Common myeloid progenitor, CD34-positive (primary cell): ENCODE data around the gene LCN6.
"Not testable (repeated sequence)": the region's sequence is repeated elsewhere in the genome, so short reads cannot be mapped to it uniquely, and the experiment has no call there.

Experiments
- CTCF ChIA-PET: fragments of 350-600 bp; sonication (Branson Sonifier 250); formaldehyde crosslinking; loops from one replicate; lab custom pipeline; 2021; ENCODE audit warnings: antibody characterized with exemption; lab: Charles Lee
- POLR2A ChIA-PET: fragments of 350-600 bp; sonication (Branson Sonifier 250); formaldehyde crosslinking; loops from one replicate; lab custom pipeline; 2021; ENCODE audit warnings: antibody characterized with exemption; lab: Charles Lee
- DNase-seq, 3 donors: peaks; one replicate each; pipeline versions ENCODE4 v3.0.0 to v3.0.0-alpha.2; 2013
- H3K27ac ChIP-seq, 2 experiments: 1 replicate in 1 of 2; 2 replicates in 1 of 2; pipeline ENCODE4 v1.7.0; 2013; ENCODE audit warnings: inconsistent platforms in 2 of 2, low read length in 2 of 2, mild to moderate bottlenecking in 2 of 2, low read depth in 1 of 2, moderate library complexity in 1 of 2; ENCODE audit not compliant: severe bottlenecking in 2 of 2, insufficient read depth in 1 of 2, poor library complexity in 1 of 2
- H3K27me3 ChIP-seq, 5 experiments: replicated peaks in 2 of 5; 1 replicate in 3 of 5; 2 replicates in 2 of 5; pipeline versions ENCODE4 v1.6.1 to v1.7.0; 2013; ENCODE audit warnings: low read length in 4 of 5, mild to moderate bottlenecking in 2 of 5, moderate library complexity in 2 of 5, inconsistent platforms in 1 of 5; ENCODE audit not compliant: insufficient read depth in 5 of 5, control insufficient read depth in 4 of 5
- H3K36me3 ChIP-seq, 4 experiments: 1 replicate in 2 of 4; 2 replicates in 2 of 4; pipeline versions ENCODE4 v1.6.1 to v1.7.0; 2013; ENCODE audit warnings: low read length in 3 of 4, control low read depth in 1 of 4, mild to moderate bottlenecking in 1 of 4; ENCODE audit not compliant: control insufficient read depth in 4 of 4, insufficient read depth in 4 of 4
- H3K4me1 ChIP-seq, 4 experiments: 1 replicate in 3 of 4; 2 replicates in 1 of 4; pipeline versions ENCODE4 v1.6.1 to v1.7.1; 2013; ENCODE audit warnings: low read length in 3 of 4, mild to moderate bottlenecking in 3 of 4, control low read depth in 1 of 4, inconsistent platforms in 1 of 4, moderate library complexity in 1 of 4; ENCODE audit not compliant: control insufficient read depth in 4 of 4, insufficient read depth in 4 of 4; ENCODE audit errors: control extremely low read depth in 1 of 4
- H3K4me3 ChIP-seq, 7 experiments: 1 replicate in 4 of 7; 2 replicates in 3 of 7; pipeline versions ENCODE4 v1.5.1 to v1.7.0; 2013; ENCODE audit warnings: mild to moderate bottlenecking in 7 of 7, low read length in 6 of 7, moderate library complexity in 6 of 7, inconsistent platforms in 2 of 7, low read depth in 2 of 7, control low read depth in 1 of 7; ENCODE audit not compliant: insufficient read depth in 4 of 7, control insufficient read depth in 1 of 7; ENCODE audit errors: extremely low read depth in 1 of 7
- H3K9me3 ChIP-seq, 5 experiments: 1 replicate in 4 of 5; 2 replicates in 1 of 5; pipeline versions ENCODE4 v1.6.1 to v1.7.1; 2013; ENCODE audit warnings: low read length in 4 of 5, mild to moderate bottlenecking in 2 of 5, inconsistent platforms in 1 of 5, low read depth in 1 of 5, moderate library complexity in 1 of 5; ENCODE audit not compliant: control insufficient read depth in 4 of 5, insufficient read depth in 2 of 5; ENCODE audit errors: control extremely low read depth in 1 of 5
- WGBS: methylation state at CpG from one replicate; pipeline ENCODE4 v1.1.5; 2013; ENCODE audit not compliant: insufficient coverage; 5-methylcytosine and 5-hydroxymethylcytosine counted together

LCN6 gene

DNA sequence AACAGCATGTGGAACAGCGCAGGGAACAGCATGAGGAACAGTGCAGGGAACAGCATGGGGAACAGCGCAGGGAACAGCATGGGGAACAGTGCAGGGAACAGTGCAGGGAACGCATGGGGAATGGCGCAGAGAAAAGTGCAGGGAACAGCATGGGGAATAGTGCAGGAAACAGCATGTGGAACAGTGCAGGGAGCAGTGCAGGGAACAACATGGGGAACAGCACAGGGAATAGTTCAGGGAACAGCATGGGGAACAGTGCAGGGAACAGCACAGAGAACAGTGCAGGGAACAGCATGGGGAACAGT, 7.8 kb upstream of the LCN6 start:
- Histone ChIP-seq H3K4me3 (no peak overlapping the region), H3K27ac (no peak overlapping the region), H3K27me3 (no peaks in the 10 kb centered on the region), H3K36me3 (no peaks in the 10 kb centered on the region), H3K4me1 (peaks cover 0 to 17% (median 8%) of the 10 kb centered on the region in 4 experiments), H3K9me3 (peaks cover 1 to 25% (median 3%) of the 10 kb centered on the region in 5 experiments)
- ChIA-PET CTCF (interaction anchor here (0.9 to 3.2 kb wide), 3 partner anchors 10 to 27 kb away, joined by 3 to 11 read pairs (median 4); no protein-coding TSS in a partner anchor), POLR2A (no interaction called here)
- WGBS: 100% methylated on average over 4 of the region's 4 CpGs
- no peak for DNase-seq

- DNase-seq, POLR2A ChIA-PET, H3K27me3 ChIP-seq, H3K36me3 ChIP-seq, H3K27ac ChIP-seq, H3K4me3 ChIP-seq: not testable (repeated sequence)
- H3K4me1 ChIP-seq: peaks cover 0 to 18% (median 8%) of the 10 kb centered on the region in 4 experiments
- 98% methylated on average over 22 of the region's 22 CpGs for WGBS
- CTCF ChIA-PET: interaction anchor here (0.9 to 3.2 kb wide), 7 partner anchors 8 to 30 kb away, joined by 3 to 11 read pairs (median 3); no protein-coding TSS in a partner anchor
- peaks cover 1 to 26% (median 3%) of the 10 kb centered on the region in 5 experiments for H3K9me3 ChIP-seq
Observed at GRCh38 chr9:136755302-136756133, 7.2 kb upstream of the LCN6 start.

DNA sequence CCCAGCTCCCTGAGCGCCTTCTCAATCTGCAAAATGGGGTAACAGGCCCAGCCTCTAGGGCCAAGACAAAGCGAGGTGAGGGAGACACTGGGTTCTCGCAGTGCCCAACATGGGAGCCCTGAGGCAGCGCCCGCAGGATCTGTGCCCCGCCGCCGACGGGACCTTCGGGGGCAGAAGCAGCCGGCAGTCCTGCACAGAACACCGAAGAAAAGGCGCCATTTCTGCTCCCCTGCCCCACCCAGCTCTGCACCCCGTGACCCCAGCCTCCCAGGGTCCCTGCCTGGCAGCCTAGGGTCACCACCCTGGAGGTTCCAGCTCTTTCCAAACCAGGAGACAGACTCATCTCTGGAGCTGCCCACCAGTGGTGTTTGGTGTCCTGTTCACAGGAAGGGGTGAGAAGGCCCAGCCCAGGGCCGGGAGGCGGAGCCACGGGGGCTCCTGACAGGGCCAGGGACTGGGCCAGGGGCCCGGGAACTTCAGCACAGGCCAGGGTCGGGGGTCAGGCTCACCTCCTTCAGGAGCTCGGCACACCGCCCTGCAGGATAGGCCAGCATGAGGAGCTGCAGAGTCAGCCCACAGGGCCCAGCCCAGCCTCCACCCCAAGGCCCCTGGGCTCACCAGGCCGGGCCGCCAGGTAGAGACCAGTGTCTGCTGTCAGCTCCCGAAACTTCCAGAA, 6.4 kb upstream of the LCN6 start:
- no peaks in the 10 kb centered on the region for H3K36me3 ChIP-seq
- ChIA-PET CTCF (interaction anchor here (0.9 to 3.2 kb wide), 8 partner anchors 9 to 31 kb away, joined by 3 to 11 read pairs (median 4); no protein-coding TSS in a partner anchor), POLR2A (interaction anchor here (1.0 kb wide), 1 partner anchor 26 kb away, joined by 6 read pairs; no protein-coding TSS in a partner anchor)
- no peaks in the 10 kb centered on the region for H3K27me3 ChIP-seq
- no peak overlapping the region for H3K4me3 ChIP-seq
- no peak for DNase-seq
- H3K27ac ChIP-seq: no peak overlapping the region
- H3K9me3 ChIP-seq: peaks cover 1 to 26% (median 3%) of the 10 kb centered on the region in 5 experiments
- H3K4me1 ChIP-seq: peaks cover 0 to 23% (median 10%) of the 10 kb centered on the region in 4 experiments
- WGBS: 92% methylated on average over 20 of the region's 24 CpGs

DNA sequence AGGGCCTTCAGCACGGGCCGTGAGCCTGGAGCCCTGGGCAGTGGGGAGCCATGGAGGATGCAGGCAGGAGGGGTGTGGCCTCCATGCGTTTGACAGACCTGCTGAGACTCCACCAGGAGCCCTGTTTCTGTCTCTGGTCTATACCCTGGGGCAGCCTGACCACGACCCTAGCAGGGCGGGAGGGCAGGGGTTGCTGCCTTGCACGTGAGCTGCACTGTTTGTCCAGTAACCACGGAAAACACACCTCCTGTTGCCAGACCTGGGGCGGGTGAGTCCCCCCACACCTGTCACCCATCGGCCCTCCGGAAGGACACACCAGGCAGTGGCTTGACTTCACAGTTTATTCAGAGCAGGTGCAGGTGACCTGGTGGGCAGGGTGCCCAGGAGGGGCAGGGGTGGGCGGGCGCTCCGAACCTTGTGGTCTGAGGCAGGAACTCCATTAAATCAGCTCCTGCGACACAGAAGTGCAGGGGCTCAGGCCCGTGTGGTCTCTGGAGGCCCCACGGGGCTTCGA, 5.8 kb upstream of the LCN6 start:
- 44% methylated on average over 12 of the region's 17 CpGs for WGBS
- CTCF ChIA-PET: interaction anchor here (0.9 to 3.2 kb wide), 8 partner anchors 9 to 31 kb away, joined by 3 to 11 read pairs (median 4); no protein-coding TSS in a partner anchor
- Histone ChIP-seq H3K27ac (no peak overlapping the region), H3K27me3 (no peaks in the 10 kb centered on the region), H3K4me3 (no peak overlapping the region), H3K9me3 (peaks cover 1 to 26% (median 3%) of the 10 kb centered on the region in 5 experiments), H3K4me1 (peaks cover 0 to 29% (median 16%) of the 10 kb centered on the region in 4 experiments), H3K36me3 (no peaks in the 10 kb centered on the region)
- peak in 2 of 3 donors; percentile 74 to 85 for DNase-seq
- POLR2A ChIA-PET: interaction anchor here (1.0 kb wide), 1 partner anchor 26 kb away, joined by 6 read pairs; no protein-coding TSS in a partner anchor

DNA sequence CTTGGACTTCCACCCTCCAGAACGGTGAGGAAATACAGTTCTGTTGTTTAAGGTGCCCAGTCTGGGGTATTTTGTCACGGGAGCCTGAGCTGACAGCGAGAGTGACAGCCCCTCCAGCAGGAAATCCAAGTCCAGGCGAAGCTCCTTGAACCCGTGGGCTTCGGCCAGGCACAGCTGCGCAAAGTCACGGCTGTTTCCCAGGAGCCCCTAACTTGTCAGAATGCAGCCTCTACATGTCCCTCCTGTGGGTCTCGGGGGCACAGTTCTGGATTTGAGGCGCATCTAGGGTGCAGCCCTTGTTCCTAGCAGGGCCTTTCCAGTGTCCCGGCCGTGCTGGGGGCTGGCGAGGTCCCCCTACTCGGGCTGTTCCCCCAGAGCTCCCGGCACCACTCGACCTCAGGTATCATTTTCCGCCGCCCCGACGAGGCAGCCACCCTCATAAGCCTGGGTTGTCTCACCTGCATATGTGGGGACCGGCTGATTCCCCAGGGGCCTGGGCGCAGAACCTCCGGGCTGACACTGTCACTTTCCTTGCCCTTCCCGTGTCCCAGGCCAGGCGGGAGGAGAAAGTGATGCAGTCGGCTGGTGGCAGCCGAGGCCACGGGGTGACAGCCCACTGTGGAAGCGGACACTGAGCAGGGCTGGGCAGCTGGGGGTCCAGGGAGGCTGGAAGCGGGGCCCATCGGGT, 5.2 kb upstream of the LCN6 start:
- POLR2A ChIA-PET: interaction anchor here (1.0 kb wide), 1 partner anchor 25 kb away, joined by 6 read pairs; no protein-coding TSS in a partner anchor
- no peak for DNase-seq
- Histone ChIP-seq H3K36me3 (no peaks in the 10 kb centered on the region), H3K27ac (no peak overlapping the region), H3K4me1 (peaks cover 0 to 35% (median 22%) of the 10 kb centered on the region in 4 experiments), H3K9me3 (peaks cover 1 to 26% (median 3%) of the 10 kb centered on the region in 5 experiments), H3K27me3 (no peaks in the 10 kb centered on the region), H3K4me3 (no peak overlapping the region)
- 93% methylated on average over 31 of the region's 31 CpGs for WGBS
- CTCF ChIA-PET: interaction anchor here (1.0 to 3.2 kb wide), 4 partner anchors 10 to 25 kb away, joined by 4 to 11 read pairs (median 5); no protein-coding TSS in a partner anchor

DNA sequence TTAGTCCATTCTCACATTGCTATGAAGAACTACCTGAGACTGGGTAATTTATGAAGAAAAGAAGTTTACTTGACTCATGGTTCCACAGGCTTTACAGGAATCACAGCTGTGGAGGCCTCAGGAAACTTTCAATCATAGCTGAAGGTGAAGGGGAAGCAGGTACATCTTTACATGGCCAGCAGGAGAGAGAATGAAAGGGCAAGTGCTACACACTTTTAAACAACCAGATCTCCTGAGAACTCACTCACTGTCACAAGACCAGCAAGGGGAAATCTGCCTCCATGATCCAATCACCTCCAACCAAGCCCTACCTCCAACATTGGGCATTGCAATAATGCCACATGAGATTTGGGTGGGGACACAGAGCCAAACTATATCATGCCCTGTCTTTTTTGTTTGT, 3.5 kb upstream of the LCN6 start:
- Histone ChIP-seq H3K27me3 (no peaks in the 10 kb centered on the region), H3K4me3 (no peak overlapping the region), H3K27ac (no peak overlapping the region), H3K4me1 (peaks cover 0 to 52% (median 31%) of the 10 kb centered on the region in 4 experiments), H3K9me3 (peaks cover 1 to 26% (median 3%) of the 10 kb centered on the region in 5 experiments), H3K36me3 (no peaks in the 10 kb centered on the region)
- CTCF ChIA-PET: interaction anchor here (1.0 to 3.4 kb wide), 2 partner anchors 22 to 26 kb away, joined by 4 to 15 read pairs; no protein-coding TSS in a partner anchor
- POLR2A ChIA-PET: no interaction called here
- DNase-seq: no peak
